ENCODE data around the gene GNA14. TPM values are rescaled to one million over a fixed set of nuclear protein-coding genes. Genes with fewer than 3 reads are reported as not detected.

The GNA14 gene
- polyA plus RNA-seq, 1 donor from 2014 or later = 0.40 TPM

DNA sequence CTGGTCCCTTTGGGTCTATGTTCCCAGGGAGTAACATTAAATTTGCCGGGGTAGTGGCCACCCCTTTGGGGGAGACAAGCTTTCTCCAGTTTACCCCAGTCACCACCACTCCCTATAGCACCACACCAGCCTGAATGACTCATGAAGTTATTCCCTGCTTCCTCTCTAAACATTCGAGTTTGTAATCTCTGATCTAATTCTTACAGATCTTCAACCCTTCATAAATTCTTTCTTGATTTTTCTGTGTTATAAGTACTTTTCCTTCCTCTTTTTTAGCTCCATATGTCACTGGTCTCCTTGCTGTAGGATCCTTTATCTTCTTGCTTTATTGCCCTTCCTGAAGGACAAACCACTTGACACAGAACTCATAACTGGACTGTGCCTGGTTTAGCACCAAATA is 55.6 kb downstream of the GNA14 start:
- Histone ChIP-seq H3K79me2 (replicated peaks; ENCODE audit: insufficient read depth, low read length) (no peaks in the 10 kb centered on the region), H3K9me2 (ENCODE audit: insufficient read depth, low read length) (no peaks in the 10 kb centered on the region), H3K27ac (ENCODE audit: low read length) (no peak overlapping the region), H2AFZ (ENCODE audit: low read depth, low read length) (no peak overlapping the region), H3K4me3 (ENCODE audit: low read length) (no peak overlapping the region), H3F3A (ENCODE audit: insufficient read depth, low read length, poor library complexity, severe bottlenecking) (no peaks in the 10 kb centered on the region), H3K9me3 (ENCODE audit: low read length) (no peaks in the 10 kb centered on the region), H3K9ac (ENCODE audit: low read length) (no peak overlapping the region), H3K4me2 (ENCODE audit: low read length) (no peak overlapping the region), H3K36me3 (ENCODE audit: insufficient read depth, low read length) (no peaks in the 10 kb centered on the region), H4K20me1 (ENCODE audit: insufficient read depth) (no peaks in the 10 kb centered on the region), H3K27me3 (ENCODE audit: insufficient read depth, low read depth, low read length) (no peaks in the 10 kb centered on the region)
- TF ChIP-seq EP300 (conservative IDR thresholded peaks at IDR 0.05; ENCODE audit: poor library complexity, severe bottlenecking) (no peak), TAF1 (IDR thresholded peaks at IDR 0.05; ENCODE audit: low read depth) (no peak), MXI1 (conservative IDR thresholded peaks at IDR 0.05; ENCODE audit: poor library complexity, severe bottlenecking) (no peak), REST (IDR thresholded peaks at IDR 0.05; ENCODE audit: borderline replicate concordance) (no peak)
- TF ChIP-seq, protein P1, sequence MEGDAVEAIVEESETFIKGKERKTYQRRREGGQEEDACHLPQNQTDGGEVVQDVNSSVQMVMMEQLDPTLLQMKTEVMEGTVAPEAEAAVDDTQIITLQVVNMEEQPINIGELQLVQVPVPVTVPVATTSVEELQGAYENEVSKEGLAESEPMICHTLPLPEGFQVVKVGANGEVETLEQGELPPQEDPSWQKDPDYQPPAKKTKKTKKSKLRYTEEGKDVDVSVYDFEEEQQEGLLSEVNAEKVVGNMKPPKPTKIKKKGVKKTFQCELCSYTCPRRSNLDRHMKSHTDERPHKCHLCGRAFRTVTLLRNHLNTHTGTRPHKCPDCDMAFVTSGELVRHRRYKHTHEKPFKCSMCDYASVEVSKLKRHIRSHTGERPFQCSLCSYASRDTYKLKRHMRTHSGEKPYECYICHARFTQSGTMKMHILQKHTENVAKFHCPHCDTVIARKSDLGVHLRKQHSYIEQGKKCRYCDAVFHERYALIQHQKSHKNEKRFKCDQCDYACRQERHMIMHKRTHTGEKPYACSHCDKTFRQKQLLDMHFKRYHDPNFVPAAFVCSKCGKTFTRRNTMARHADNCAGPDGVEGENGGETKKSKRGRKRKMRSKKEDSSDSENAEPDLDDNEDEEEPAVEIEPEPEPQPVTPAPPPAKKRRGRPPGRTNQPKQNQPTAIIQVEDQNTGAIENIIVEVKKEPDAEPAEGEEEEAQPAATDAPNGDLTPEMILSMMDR (IDR thresholded peaks at IDR 0.05; ENCODE audit: poor library complexity, severe bottlenecking) = no peak

- no peak overlapping the region for H3K27ac ChIP-seq (ENCODE audit: low read length)
- no peak for TF ChIP-seq EP300 (conservative IDR thresholded peaks at IDR 0.05; ENCODE audit: poor library complexity, severe bottlenecking)
- no peak for TF ChIP-seq SMC3 (conservative IDR thresholded peaks at IDR 0.05; ENCODE audit: poor library complexity)
- no peak for TF ChIP-seq RAD21 (conservative IDR thresholded peaks at IDR 0.05)
- no peak for TF ChIP-seq REST (IDR thresholded peaks at IDR 0.05; ENCODE audit: borderline replicate concordance)
- TF ChIP-seq EZH2 (IDR thresholded peaks at IDR 0.05; ENCODE audit: borderline replicate concordance, insufficient read depth, low read length, poor library complexity, severe bottlenecking) = no peak
Observed at GRCh38 chr9:77589046-77589795, 58.9 kb downstream of the GNA14 start.

More at GRCh38 chr9:77589046-77589795, 58.9 kb downstream of the GNA14 start:
- Histone ChIP-seq H3K27me3 (ENCODE audit: insufficient read depth, low read depth, low read length) (no peaks in the 10 kb centered on the region), H3K36me3 (ENCODE audit: insufficient read depth, low read length) (no peaks in the 10 kb centered on the region), H3K9me2 (ENCODE audit: insufficient read depth, low read length) (no peaks in the 10 kb centered on the region), H3K9me3 (ENCODE audit: low read length) (no peaks in the 10 kb centered on the region), H3K4me3 (ENCODE audit: low read length) (no peak overlapping the region), H2AFZ (ENCODE audit: low read depth, low read length) (no peak overlapping the region), H3K9ac (ENCODE audit: low read length) (no peak overlapping the region), H3K4me2 (ENCODE audit: low read length) (no peak overlapping the region), H4K20me1 (ENCODE audit: insufficient read depth) (no peaks in the 10 kb centered on the region), H3F3A (ENCODE audit: insufficient read depth, low read length, poor library complexity, severe bottlenecking) (no peaks in the 10 kb centered on the region), H3K79me2 (replicated peaks; ENCODE audit: insufficient read depth, low read length) (no peaks in the 10 kb centered on the region)
